ENCODE results near the gene DNASE1L2.
"Not testable (repeated sequence)": the region's sequence is repeated elsewhere in the genome, so short reads cannot be mapped to it uniquely, and the experiment has no call there.

DNASE1L2 gene

DNA sequence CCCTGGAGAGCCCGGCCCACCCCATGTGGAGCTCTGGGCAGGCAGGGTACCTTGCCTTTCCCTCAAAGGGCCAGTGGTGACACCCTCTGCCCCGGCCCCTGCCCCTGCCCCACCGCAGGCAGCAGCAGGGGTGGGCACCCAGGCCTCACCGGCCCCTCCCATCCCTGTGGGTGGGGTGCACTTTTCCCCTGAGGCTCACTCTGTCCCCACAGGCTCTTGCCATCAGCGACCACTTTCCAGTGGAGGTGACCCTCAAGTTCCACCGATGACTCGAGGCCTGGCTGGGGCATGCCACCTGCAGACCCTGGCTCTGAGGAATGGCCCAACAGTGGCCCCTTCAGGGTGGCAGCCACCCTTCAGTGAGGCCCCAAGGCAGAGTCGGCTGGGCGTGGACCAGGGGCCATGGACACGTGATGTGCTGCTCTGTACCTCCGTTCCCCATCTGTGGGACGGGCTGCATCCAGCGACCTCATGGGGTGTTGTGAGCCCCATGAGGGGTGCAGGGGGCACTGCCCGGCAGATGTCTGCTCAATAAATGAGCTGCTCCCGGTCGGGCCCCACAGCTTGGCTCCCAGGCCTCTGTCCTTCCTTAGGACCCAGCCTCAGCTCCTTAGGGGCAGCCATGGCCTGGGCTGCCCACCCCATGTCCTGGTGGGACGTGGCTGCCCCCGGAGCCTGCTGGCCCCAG, 2.0 kb downstream of the DNASE1L2 start:
- no peak for DNase-seq (ENCODE audit: low read depth in 1 of 2, low spot score in 1 of 2)

DNA sequence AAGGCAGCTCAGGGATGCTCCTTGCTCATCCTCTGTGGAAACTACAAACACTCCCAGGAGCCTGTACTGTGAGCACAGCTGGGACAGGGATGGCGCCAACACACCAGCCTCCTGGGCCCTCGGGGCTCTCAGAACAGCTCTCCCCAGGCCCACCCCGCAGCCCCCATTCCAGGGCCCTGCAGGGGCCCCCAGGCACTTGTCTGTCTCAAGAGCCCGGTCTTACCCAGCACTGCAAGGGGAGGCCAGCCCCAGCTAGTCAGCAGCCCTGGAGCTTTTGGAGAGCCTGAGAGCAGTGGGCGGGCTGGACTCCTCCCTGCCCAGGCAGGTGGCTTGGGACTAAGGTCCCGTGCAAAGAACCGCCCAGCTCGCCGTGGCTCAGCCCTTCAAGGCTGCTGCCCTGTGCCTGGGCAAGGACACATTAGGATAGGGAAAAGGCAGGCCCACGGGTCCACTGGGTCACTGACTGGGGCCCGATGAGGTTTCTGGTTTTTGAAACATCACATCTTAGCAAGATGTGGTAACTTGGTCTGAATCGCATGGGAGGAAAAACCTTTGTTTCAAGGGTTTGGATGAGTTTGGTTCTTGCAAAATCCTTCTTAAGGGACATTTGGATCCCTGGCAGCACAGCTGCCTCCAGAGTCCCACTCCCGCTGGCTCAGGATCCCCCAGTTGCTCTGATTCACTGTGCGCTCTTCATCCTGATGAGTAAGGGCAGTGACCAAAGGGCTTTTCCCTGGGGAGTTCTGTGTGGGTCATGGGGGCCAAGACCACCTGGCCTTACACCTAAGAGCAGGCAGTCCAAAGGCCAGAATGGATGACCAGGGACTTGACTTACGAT, 2.8 kb downstream of the DNASE1L2 start:
- DNase-seq (ENCODE audit: low read depth in 1 of 2, low spot score in 1 of 2) = no peak

DNA sequence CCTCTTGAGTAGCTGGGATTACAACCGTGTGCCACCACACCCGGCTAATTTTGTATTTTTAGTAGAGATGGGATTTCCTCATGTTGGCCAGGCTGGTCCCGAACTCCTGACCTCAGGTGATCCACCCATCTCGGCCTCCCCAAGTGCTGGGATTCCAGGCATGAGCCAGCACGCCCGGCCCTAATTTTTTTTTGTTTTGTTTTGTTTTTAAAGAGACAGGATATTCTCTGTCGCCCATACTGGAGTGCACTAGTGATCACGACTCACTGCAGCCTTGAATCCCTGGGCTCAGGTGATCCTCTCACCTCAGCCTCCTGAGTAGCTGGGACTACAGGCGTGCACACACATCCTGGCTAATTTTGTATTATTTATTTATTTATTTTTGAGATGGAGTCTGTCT, 4.1 kb downstream of the DNASE1L2 start:
- not testable (repeated sequence) for DNase-seq (ENCODE audit: low read depth in 1 of 2, low spot score in 1 of 2)

DNA sequence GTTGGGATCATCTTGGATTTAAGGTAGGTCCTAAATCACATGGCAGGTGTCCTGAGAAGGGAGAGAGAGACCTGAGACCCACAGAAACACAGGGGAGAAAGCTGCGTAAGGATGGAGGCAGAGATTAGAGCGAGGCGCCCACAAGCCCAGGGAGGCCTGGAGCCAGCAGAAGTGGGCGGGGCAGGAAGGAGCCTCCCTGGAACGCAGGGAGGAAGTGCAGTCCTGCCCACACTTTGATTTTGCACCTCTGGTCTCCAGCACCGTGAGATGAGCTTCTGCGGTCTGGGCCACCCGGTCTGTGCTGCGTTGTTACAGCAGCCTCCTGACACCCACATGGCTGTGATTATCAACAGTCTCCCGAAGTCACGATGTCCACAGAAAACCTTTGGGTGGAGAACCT, 6.4 kb downstream of the DNASE1L2 start:
- DNase-seq (ENCODE audit: low read depth in 1 of 2, low spot score in 1 of 2) = no peak

DNA sequence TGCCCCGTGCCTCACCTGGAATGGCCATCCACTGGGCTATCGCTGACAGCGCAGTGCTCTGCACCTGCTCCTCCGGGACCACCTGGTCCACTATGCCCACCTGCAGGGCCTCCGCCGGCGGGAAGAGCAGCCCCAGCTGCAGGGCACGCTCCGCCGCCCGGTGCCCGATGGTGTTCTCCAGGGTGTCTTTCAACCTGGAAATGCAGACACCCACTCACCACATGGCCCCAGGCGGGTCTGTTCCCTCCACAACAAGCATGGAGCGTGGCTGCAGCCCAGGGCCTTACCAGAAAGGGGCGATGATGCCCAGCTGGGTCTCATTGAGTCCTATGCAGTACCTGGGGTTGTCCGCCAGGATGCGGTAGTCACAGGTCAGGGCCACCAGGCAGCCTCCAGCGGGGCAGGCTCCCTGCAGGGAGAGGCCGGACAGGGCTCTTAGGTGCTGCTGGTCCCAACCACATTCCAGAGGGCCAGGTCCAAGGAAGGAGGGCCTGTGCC, 6.8 kb downstream of the DNASE1L2 start:
- no peak for DNase-seq (ENCODE audit: low read depth in 1 of 2, low spot score in 1 of 2)

DNA sequence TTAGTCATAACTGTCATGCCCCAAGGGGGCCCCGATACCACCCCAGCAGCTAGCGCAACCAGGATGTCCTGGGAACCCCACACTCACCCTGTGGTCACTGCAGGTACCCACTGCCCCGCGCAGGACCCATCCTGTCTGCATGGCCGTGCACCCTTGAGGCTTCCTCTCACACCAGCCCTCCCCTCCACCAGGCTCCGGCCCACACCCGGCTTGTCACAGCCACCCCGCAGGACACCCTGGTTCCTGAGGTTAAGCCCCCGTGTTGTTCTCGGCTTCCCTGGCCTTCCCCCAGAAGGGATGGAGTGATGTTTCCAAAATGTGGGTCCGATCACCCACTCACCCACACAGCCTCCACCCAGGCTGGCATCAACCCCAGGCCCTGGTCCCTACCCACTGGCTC, 7.5 kb downstream of the DNASE1L2 start:
- DNase-seq (ENCODE audit: low read depth in 1 of 2, low spot score in 1 of 2) = no peak

DNA sequence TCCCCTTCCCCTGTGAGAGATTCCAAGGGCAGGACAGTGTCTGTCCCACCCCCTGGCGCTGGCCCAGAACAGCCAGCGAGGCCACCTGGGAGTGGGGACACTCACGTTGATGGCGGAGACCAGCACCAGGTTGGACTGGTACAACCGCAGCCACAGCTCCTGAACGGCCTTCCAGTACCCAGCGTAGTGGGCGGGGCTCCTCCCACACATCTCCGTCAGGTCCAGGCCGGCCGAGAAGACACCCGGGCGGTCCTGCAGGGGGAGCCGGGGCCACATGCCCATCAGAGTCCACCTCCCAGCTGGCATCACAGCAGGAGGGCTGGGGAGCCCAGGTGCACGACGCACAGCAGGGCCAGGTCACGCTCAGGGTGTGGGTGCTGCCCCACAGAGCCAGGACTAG, 8.1 kb downstream of the DNASE1L2 start:
- no peak for DNase-seq (ENCODE audit: low read depth in 1 of 2, low spot score in 1 of 2)

DNA sequence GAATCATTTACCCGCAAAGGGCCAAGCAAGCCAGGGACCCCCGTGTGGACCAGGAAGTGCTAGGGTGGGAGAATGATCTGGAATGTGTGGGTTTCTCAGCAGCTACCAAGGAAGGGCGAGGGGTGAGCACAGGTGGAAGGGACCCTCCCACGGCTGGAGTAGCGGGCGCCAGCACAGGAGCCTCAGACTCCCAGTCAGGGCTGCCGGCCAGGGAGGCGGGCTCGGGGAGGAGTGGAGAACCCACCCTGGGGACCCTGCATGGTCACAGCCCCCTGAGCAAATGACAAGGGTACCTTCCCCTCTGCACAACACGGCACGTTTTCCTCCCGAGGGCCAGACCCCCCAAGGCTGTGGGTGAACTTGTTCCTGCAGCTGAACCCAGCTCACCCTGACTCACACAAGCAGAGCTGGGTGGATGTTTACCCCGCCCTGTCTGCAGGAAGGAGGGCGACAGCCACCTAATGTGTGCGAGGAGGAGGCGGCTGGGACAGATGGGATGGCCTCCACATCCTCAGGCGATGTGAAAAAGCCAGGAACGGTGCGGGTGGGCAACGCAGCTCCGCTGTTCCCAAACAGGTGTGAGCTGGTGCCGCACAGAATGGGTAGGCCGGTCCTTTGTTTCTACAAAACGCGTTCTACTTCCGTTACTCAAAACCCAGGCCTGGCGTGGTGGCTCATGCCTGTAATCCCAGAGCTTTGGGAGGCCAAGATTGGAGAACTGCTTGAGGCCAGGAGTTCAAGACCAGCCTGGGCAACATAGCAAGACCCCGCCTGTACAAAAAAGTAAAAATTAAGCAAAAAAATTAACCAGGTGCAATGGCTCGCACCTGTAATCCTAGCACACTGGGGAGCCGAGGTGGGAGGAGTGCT, 8.9 kb downstream of the DNASE1L2 start:
- no peak for DNase-seq (ENCODE audit: low read depth in 1 of 2, low spot score in 1 of 2)

DNA sequence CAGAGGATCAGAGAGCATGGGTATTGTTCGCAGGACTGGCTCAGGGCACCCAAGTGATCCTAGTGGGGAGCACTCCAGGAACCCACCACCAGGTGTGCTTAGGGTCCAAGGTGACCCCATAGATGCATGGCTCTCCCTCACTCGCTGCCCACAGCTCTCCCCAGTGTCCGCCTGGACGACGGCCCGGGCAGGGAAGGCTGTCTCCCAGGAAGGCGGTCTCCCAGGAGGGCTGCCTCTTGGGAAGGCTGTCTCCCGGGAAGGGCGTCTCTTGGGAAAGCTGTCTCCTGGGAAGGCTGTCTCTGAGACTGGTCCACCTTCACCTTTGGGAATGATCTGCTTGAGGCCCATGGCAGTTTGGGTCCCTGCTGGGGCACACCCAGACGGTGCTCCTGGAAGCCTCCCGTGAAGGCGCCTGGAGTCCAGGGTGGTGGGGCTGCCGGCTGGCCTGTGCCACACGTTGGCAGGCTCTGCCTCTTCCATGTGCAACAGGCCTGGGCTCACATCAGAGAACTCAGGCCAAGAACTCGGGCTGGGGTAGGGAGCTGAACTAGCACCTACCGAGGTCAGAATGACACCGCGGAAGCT, 10.1 kb downstream of the DNASE1L2 start:
- DNase-seq (ENCODE audit: low read depth in 1 of 2, low spot score in 1 of 2) = no peak

DNA sequence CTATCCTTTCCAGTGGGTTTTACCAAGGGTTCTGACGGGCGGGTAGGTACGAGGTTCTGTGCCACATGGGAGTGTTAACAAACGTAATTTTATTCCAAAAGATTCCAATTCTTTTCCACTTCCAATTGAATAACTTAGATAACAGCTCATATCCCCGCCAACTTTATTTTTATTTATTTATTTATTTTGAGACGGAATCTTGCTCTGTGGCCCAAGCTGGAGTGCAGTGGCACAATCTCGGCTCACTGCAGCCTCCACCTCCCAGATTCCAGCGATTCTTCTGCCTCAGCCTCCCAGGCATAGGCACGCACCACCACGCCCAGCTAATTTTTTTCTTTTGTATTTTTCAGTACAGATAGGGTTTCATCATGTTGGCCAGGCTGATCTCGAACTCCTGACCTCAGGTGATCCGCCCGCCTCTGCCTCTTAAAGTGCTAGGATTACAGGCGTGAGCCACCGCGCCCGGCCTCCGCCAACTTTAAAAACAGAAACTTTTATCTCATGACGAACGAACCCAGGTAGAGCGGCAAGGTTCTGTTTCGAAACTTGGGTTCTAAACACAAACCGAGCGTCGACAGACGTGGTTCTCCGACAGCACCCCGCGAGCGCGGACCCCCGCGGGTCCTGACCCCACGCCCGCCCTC, 14.5 kb downstream of the DNASE1L2 start:
- peak in 1 of 2 donors; percentile 30 for DNase-seq (ENCODE audit: low read depth in 1 of 2, low spot score in 1 of 2)

DNA sequence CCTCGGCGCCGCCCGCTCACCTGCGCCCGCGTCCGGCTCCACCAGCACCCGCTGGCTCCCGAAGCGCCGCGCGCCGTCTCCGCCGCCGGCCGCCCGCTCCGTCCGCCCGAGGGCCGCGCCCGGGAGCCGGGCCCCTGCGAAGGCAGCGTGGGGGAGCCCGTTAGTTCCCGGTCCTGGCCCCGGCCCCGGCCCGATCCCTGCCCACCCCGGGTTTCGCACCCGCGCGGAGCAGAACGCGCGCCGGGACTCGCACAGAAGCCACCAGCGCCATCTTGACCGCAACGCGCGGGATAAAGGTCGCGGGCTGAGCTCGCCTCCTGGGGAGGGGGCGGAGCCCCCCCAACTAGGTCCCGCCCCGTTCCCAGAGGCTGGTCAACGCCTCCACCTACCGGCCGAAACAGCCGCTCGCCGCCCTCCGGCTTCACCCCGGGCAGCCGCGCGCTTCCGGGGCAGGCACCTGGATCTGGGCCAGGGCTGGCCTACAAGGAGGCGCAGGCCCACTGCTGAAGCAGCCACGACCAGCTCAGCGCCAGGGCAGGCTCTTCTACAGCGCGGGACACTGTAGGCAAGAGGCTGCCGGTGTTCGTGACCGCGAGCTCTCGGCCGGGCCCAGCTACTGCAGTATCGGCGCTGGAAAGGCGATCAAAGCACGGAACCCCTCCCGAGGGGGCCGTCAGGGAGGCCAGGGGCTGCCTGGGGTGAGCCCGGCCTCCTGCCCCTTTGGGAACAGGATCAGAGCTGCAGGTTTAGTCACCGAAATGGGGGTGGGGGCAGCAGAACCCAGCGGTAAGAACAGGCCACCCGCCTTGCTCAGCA, 15.3 kb downstream of the DNASE1L2 start, which contains the start of gene ECI1:
Gene ECI1, minus strand, starts transcription at position 292 of the 816 bp plus-strand sequence. Its CDS starts 21 bp downstream, at position 271.
- peak; percentile 56 to 72 for DNase-seq (ENCODE audit: low read depth in 1 of 2, low spot score in 1 of 2)

DNA sequence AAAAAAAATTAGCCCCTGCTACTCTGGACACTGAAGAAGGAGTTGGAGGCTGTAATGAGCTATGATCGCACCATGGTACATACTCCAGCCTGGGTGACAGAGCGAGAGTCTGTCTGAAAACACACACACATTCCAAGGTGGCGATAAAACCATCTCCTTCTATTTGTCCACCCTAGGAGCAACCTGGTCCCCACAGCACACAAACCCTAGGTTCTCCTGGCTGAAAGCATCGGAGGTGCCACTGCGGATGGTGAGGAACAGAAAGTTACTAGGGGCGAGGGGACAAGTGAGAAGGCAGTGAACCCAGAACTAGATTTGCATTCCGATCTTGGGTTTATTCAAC, 16.5 kb downstream of the DNASE1L2 start:
- DNase-seq (ENCODE audit: low read depth in 1 of 2, low spot score in 1 of 2) = no peak

DNA sequence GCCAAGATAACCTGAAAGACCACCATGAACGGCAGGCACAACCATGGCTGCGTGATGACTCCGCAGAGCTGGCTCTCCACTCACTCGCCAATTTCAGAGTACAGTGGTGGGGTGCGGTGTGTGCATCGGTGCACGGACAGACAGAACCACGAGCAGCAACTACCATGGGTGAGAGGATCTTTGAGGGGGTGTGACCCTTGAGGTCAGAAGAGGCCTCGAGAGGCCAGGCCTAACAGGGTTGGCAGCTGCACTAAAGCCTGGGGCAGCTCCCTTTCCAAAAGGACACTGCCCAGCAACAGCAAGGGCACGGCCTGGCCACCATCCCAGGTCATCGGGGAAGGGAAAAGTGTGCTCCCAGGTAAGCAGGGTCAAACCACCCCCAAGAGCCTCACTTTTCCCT, 17.0 kb downstream of the DNASE1L2 start:
- no peak for DNase-seq (ENCODE audit: low read depth in 1 of 2, low spot score in 1 of 2)

DNA sequence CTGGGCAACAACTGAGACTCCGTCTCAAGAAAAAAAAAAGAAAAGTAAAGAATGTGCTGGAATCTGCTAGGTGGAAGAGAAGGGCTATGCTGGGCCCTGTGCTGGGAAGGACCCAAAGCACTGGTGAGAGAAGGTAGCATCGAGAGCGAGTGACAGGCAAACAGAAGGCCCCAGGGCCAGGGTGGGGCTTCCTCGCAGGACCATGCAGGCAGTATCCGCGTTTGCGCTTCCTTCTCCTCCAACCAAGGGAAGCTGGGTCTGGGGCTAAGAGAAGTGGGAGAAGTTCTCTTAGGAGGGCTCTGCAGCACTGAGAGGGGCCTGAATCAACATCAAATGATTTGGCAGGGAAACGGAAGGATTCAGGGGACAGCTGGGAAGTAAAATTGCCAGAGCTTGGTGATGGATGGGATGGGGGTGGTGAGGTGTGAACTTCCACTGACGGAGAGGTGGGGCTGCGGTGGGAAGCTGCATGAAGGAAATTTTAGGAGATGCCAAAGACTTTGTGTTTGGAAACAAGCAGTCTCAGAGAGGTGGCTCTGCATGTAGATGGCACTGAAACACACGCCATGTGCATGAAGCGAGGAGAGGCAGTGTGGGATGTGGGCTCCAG, 20.4 kb downstream of the DNASE1L2 start:
- DNase-seq (ENCODE audit: low read depth in 1 of 2, low spot score in 1 of 2) = no peak

DNA sequence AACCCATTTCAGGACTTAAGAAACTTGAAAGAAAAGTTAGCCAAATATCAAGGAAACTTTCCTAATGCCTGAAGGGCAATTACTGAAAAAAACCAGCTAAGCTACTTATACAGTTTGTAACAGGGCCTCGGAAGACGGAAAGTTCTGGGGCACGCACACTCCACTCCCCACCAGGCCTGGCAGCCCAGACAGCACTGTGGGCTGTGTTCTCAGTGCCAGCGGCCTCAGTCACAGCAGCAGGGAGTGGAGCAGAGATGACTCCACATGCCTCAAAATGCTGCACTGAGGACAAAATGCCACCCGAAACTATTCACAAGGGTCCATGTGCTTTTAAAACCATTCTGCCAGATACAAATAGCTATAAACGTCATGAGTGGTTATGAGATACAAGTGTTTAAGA, 21.5 kb downstream of the DNASE1L2 start:
- DNase-seq (ENCODE audit: low read depth in 1 of 2, low spot score in 1 of 2) = no peak

DNA sequence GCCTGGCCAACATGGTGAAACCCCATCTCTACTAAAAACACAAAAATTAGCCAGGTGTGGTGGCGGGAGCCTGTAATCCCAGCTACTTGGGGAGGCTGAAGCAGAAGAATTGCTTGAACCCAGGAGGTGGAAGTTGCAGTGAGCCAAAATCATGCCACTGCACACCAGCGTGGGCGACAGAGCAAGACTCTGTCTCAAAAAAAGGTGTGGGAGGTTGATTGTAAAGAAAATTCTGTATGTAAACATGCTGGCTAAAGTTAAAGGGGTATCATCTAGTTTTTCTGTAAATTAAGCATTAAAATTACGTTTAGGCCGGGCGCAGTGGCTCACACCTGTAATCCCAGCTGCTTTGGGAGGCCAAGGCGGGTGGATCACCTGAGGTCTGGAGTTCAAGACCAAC, 22.3 kb downstream of the DNASE1L2 start:
- DNase-seq (ENCODE audit: low read depth in 1 of 2, low spot score in 1 of 2) = not testable (repeated sequence)

DNA sequence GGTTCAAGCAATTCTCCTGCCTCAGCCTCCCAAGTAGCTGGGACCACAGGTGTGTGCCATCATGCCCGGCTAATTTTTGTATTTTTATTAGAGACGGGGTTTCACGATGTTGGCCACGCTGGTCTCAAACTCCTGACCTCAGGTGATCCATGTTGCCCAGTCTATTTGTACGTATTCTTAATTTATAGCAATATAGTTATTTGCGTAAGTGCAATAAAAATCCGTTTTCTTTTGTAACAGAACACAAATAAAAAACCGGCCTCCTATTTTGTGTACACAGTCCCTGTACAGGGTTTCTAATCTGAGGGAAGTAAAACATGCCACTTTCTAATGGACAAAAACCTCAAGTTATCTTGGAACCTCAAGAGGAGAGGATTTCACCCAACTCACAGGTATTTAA, 24.0 kb downstream of the DNASE1L2 start:
- DNase-seq (ENCODE audit: low read depth in 1 of 2, low spot score in 1 of 2) = no peak

DNA sequence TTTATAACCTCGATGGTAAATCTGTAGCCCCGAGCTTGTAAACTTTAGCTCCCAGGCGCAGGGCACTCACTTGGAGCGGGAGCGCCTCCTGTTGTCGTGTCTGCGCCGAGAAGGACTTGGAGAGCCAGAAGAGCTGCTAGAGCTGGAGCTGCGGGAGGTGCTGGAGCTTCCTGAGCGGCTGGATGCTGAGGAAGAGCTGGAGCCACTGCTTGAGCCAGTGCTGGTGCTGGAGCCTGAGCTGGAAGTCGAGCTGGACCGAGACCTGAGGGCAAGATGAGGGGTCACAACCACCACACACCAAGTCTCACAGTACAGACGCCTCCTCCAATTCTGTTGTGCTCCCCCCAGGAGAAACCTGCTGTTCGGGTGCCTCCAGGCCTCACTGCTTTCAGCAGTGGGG, 26.8 kb downstream of the DNASE1L2 start:
- not testable (repeated sequence) for DNase-seq (ENCODE audit: low read depth in 1 of 2, low spot score in 1 of 2)

DNA sequence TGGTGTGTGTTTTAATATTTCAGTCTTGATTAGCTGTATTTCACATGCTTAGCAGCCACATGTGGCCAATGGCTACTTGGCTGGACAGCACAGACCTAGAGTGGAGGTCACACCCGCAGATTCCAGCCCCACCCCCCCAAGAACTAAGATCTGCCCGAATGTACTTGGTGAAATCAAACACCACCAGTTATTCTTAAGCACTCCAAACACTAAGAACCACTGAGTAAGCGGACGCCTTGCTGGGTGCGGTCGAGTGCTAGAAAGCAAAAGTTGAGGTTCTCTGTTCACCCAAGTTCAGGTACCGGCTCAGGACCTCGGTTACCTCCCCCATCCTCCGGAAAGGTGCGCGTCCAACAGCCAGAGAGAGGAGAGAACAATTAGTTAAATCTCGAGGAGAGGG, 30.6 kb downstream of the DNASE1L2 start:
- DNase-seq (ENCODE audit: low read depth in 1 of 2, low spot score in 1 of 2) = not testable (repeated sequence)
